GM23338 (cell line): ENCODE results near the gene SVOPL. TPM values are rescaled to one million over a fixed set of nuclear protein-coding genes. Genes with fewer than 3 reads are reported as not detected.

Source experiments
- ATAC-seq: fragments of 200-7000 bp; cut with Tn5 transposase; 3 replicates; pipeline ENCODE4 v1.9.1; 2020
- DNase-seq: peaks from one replicate; pipeline ENCODE4 v3.0.0-alpha.2; 2015; ENCODE audit warnings: low spot score
- H2AFZ ChIP-seq: fragments of 200-600 bp; sonication (generic); 2 replicates; pipeline ENCODE4 v1.8.0; 2016; ENCODE audit warnings: antibody characterized with exemption, mild to moderate bottlenecking, moderate library complexity
- H3F3A ChIP-seq: fragments of 200-600 bp; sonication (generic); replicated peaks from 2 replicates; pipeline ENCODE4 v1.8.0; 2017; ENCODE audit warnings: antibody characterized with exemption, mixed run types, low read depth
- H3K27ac ChIP-seq: fragments of 200-600 bp; sonication (generic); 2 replicates; pipeline ENCODE4 v1.6.1; 2016; ENCODE audit warnings: low read depth
- H3K27me3 ChIP-seq: fragments of 200-600 bp; sonication (generic); 2 replicates; pipeline ENCODE4 v1.8.0; 2016; ENCODE audit warnings: mild to moderate bottlenecking, mixed run types, moderate library complexity; ENCODE audit not compliant: insufficient read depth
- H3K36me3 ChIP-seq: fragments of 200-600 bp; sonication (generic); 2 replicates; pipeline ENCODE4 v1.8.0; 2016; ENCODE audit warnings: mild to moderate bottlenecking; ENCODE audit not compliant: insufficient read depth
- H3K4me1 ChIP-seq: fragments of 200-600 bp; sonication (generic); 2 replicates; pipeline ENCODE4 v1.8.0; 2016; ENCODE audit warnings: mild to moderate bottlenecking, moderate library complexity; ENCODE audit not compliant: insufficient read depth
- H3K4me2 ChIP-seq: fragments of 200-600 bp; sonication (generic); 2 replicates; pipeline ENCODE4 v1.7.1; 2017; ENCODE audit warnings: mixed run types
- H3K4me3 ChIP-seq: fragments of 200-600 bp; sonication (generic); 2 replicates; pipeline ENCODE4 v1.6.1; 2016; ENCODE audit warnings: mixed run types
- H3K79me2 ChIP-seq: fragments of 200-600 bp; sonication (generic); replicated peaks from 2 replicates; pipeline ENCODE4 v1.8.0; 2017; ENCODE audit warnings: mild to moderate bottlenecking; ENCODE audit not compliant: insufficient read depth
- H3K9me2 ChIP-seq: fragments of 200-600 bp; sonication (generic); 2 replicates; pipeline ENCODE4 v1.8.0; 2017; ENCODE audit not compliant: insufficient read depth
- H4K20me1 ChIP-seq: fragments of 200-600 bp; sonication (generic); replicated peaks from 2 replicates; pipeline ENCODE4 v1.8.0; 2017; ENCODE audit warnings: mild to moderate bottlenecking; ENCODE audit not compliant: insufficient read depth
- H3K27ac Mint-ChIP-seq: 2 replicates; pipeline ENCODE4 v1.8.0; 2020; ENCODE audit warnings: inconsistent platforms, mild to moderate bottlenecking, moderate library complexity, mixed read lengths
- H3K27me3 Mint-ChIP-seq: 3 replicates; pipeline ENCODE4 v1.8.0; 2022; ENCODE audit warnings: low read depth, mild to moderate bottlenecking, moderate library complexity, mixed read lengths, inconsistent platforms; ENCODE audit not compliant: insufficient read depth, poor library complexity
- H3K36me3 Mint-ChIP-seq: 3 replicates; pipeline ENCODE4 v1.8.0; 2021; ENCODE audit warnings: low read depth, mild to moderate bottlenecking, inconsistent platforms, moderate library complexity, mixed read lengths
- H3K4me1 Mint-ChIP-seq: 3 replicates; pipeline ENCODE4 v1.8.0; 2020; ENCODE audit warnings: mild to moderate bottlenecking, inconsistent platforms, mixed read lengths
- H3K4me3 Mint-ChIP-seq: 3 replicates; pipeline ENCODE4 v1.8.0; 2021; ENCODE audit warnings: moderate library complexity, mild to moderate bottlenecking, inconsistent platforms, mixed read lengths
- H3K9me3 Mint-ChIP-seq: 3 replicates; pipeline ENCODE4 v1.8.0; 2020; ENCODE audit warnings: moderate library complexity, mild to moderate bottlenecking, inconsistent platforms, mixed read lengths
- CREB1 ChIP-seq: fragments of 250-450 bp; sonication (Bioruptor Pico); IDR thresholded peaks from 2 replicates; pipeline ENCODE4 v1.5.0; 2020; ENCODE audit warnings: low read depth, mild to moderate bottlenecking, moderate library complexity
- EZH2 ChIP-seq: fragments of 200-600 bp; sonication (generic); IDR thresholded peaks from one replicate; pipeline ENCODE4 v1.8.0; 2017; ENCODE audit warnings: antibody characterized with exemption, mild to moderate bottlenecking, low read depth; ENCODE audit not compliant: unreplicated experiment
- EZH2phosphoT487 ChIP-seq: fragments of 200-600 bp; sonication (generic); IDR thresholded peaks from one replicate; pipeline ENCODE4 v1.8.1; 2018; ENCODE audit warnings: antibody characterized with exemption; ENCODE audit not compliant: unreplicated experiment
- JUNB ChIP-seq: IDR thresholded peaks from one replicate; pipeline ENCODE4 v1.6.1; 2016; ENCODE audit warnings: antibody characterized with exemption; ENCODE audit not compliant: unreplicated experiment
- NANOG ChIP-seq: IDR thresholded peaks from 2 replicates; pipeline ENCODE4 v1.6.1; 2016; ENCODE audit warnings: antibody characterized with exemption, borderline replicate concordance
- POLR2AphosphoS5 ChIP-seq: IDR thresholded peaks from 2 replicates; pipeline ENCODE4 v1.6.1; 2016; ENCODE audit warnings: antibody characterized with exemption, low read depth
- STAT1 ChIP-seq: IDR thresholded peaks from one replicate; pipeline ENCODE4 v1.6.1; 2016; ENCODE audit warnings: antibody characterized with exemption; ENCODE audit not compliant: unreplicated experiment
- ZNF114 ChIP-seq: fragments of 250-450 bp; sonication (Bioruptor Pico); IDR thresholded peaks from 2 replicates; pipeline ENCODE4 v1.5.0; 2020; ENCODE audit warnings: mild to moderate bottlenecking, moderate library complexity
- ZNF331 ChIP-seq: fragments of 250-450 bp; sonication (Bioruptor Pico); IDR thresholded peaks from 2 replicates; pipeline ENCODE4 v1.5.0; 2020; ENCODE audit warnings: low read depth, mild to moderate bottlenecking, moderate library complexity
- polyA plus RNA-seq: library from polyadenylated mRNA; unstranded; fragments of >200 nt; fragmentation: Nextera tagmentation; extraction: Ambion mirVana; gene quantifications from 2 replicates; pipeline ENCODE4 v1.2.1, GENCODE V29; 2016
- total RNA-seq: library from RNA; depleted of rRNA; stranded (reverse); fragments of >200 nt; shearing (Covaris generic); gene quantifications from 2 replicates; pipeline ENCODE4 v1.2.3, GENCODE V29; 2014
- TF ChIP-seq, protein P1 (sequence below): IDR thresholded peaks from 2 replicates; pipeline ENCODE4 v1.6.1; 2016; ENCODE audit warnings: antibody characterized with exemption
- TF ChIP-seq, protein P2 (sequence below): IDR thresholded peaks from one replicate; pipeline ENCODE4 v1.6.1; 2018; ENCODE audit warnings: antibody characterized with exemption; ENCODE audit not compliant: unreplicated experiment
- TF ChIP-seq, protein P3 (sequence below): fragments of 250-450 bp; sonication (Bioruptor Pico); IDR thresholded peaks from 2 replicates; pipeline ENCODE4 v1.5.0; 2020; ENCODE audit warnings: mild to moderate bottlenecking, moderate library complexity
- TF ChIP-seq, protein P4 (sequence below), 2 experiments: fragments of 200-600 bp in 1 of 2; sonication (generic) in 1 of 2; conservative IDR thresholded peaks; 2 replicates each; pipeline versions ENCODE4 v1.5.1 to v1.6.1; 2016 to 2017; ENCODE audit warnings: antibody characterized with exemption in 2 of 2, low read depth in 2 of 2, mild to moderate bottlenecking in 2 of 2, moderate library complexity in 1 of 2

The SVOPL gene
- total and polyA plus RNA-seq, 2 experiments from 2014 or later, result 1.4 to 2.1 TPM

DNA sequence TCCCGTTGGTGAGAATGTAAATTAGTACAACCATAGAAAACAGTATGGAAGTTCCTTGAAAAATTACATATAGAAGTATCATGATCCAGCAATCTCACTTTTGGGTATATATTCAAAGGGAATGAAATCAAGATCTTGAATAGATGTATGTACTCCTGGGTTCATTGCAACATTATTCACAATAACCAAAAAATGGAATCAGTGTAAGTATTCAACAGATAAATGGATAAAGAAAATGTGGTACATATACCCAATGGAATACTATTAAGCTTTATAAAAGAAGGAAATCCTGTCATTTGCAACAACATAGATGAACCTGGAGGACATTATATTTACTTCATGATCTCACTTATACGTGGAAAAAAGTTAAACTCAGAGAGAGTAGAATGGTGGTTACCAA is 154.3 kb downstream of the SVOPL start:
- no peaks in the 10 kb centered on the region for H3K9me3 Mint-ChIP-seq
- peaks cover 83% of the 10 kb centered on the region for H3K36me3 Mint-ChIP-seq
- Histone ChIP-seq H3K4me3 (no peak overlapping the region), H3K4me2 (no peak overlapping the region), H3K27me3 (no peaks in the 10 kb centered on the region), H3K9me2 (no peaks in the 10 kb centered on the region), H3K36me3 (peaks cover 52% of the 10 kb centered on the region), H3F3A (no peaks in the 10 kb centered on the region; the same call in 1 of the 2 replicates), H4K20me1 (0 out of 2 replicates have a peak, but pooled peaks cover 12% of the 10 kb centered on the region), H3K4me1 (no peaks in the 10 kb centered on the region), H3K79me2 (peaks cover 78% of the 10 kb centered on the region), H2AFZ (no peak overlapping the region), H3K27ac (no peak overlapping the region)
- H3K4me1 Mint-ChIP-seq, result no peaks in the 10 kb centered on the region; the same call in 1 of the 3 replicates
- no peak overlapping the region for H3K27ac Mint-ChIP-seq
- ATAC-seq, result no peak
- TF ChIP-seq, protein P1, sequence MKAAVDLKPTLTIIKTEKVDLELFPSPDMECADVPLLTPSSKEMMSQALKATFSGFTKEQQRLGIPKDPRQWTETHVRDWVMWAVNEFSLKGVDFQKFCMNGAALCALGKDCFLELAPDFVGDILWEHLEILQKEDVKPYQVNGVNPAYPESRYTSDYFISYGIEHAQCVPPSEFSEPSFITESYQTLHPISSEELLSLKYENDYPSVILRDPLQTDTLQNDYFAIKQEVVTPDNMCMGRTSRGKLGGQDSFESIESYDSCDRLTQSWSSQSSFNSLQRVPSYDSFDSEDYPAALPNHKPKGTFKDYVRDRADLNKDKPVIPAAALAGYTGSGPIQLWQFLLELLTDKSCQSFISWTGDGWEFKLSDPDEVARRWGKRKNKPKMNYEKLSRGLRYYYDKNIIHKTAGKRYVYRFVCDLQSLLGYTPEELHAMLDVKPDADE, result no peak
- no peak for TF ChIP-seq EZH2phosphoT487
- TF ChIP-seq, protein P2, sequence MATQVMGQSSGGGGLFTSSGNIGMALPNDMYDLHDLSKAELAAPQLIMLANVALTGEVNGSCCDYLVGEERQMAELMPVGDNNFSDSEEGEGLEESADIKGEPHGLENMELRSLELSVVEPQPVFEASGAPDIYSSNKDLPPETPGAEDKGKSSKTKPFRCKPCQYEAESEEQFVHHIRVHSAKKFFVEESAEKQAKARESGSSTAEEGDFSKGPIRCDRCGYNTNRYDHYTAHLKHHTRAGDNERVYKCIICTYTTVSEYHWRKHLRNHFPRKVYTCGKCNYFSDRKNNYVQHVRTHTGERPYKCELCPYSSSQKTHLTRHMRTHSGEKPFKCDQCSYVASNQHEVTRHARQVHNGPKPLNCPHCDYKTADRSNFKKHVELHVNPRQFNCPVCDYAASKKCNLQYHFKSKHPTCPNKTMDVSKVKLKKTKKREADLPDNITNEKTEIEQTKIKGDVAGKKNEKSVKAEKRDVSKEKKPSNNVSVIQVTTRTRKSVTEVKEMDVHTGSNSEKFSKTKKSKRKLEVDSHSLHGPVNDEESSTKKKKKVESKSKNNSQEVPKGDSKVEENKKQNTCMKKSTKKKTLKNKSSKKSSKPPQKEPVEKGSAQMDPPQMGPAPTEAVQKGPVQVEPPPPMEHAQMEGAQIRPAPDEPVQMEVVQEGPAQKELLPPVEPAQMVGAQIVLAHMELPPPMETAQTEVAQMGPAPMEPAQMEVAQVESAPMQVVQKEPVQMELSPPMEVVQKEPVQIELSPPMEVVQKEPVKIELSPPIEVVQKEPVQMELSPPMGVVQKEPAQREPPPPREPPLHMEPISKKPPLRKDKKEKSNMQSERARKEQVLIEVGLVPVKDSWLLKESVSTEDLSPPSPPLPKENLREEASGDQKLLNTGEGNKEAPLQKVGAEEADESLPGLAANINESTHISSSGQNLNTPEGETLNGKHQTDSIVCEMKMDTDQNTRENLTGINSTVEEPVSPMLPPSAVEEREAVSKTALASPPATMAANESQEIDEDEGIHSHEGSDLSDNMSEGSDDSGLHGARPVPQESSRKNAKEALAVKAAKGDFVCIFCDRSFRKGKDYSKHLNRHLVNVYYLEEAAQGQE, result no peak
- TF ChIP-seq, protein P3, sequence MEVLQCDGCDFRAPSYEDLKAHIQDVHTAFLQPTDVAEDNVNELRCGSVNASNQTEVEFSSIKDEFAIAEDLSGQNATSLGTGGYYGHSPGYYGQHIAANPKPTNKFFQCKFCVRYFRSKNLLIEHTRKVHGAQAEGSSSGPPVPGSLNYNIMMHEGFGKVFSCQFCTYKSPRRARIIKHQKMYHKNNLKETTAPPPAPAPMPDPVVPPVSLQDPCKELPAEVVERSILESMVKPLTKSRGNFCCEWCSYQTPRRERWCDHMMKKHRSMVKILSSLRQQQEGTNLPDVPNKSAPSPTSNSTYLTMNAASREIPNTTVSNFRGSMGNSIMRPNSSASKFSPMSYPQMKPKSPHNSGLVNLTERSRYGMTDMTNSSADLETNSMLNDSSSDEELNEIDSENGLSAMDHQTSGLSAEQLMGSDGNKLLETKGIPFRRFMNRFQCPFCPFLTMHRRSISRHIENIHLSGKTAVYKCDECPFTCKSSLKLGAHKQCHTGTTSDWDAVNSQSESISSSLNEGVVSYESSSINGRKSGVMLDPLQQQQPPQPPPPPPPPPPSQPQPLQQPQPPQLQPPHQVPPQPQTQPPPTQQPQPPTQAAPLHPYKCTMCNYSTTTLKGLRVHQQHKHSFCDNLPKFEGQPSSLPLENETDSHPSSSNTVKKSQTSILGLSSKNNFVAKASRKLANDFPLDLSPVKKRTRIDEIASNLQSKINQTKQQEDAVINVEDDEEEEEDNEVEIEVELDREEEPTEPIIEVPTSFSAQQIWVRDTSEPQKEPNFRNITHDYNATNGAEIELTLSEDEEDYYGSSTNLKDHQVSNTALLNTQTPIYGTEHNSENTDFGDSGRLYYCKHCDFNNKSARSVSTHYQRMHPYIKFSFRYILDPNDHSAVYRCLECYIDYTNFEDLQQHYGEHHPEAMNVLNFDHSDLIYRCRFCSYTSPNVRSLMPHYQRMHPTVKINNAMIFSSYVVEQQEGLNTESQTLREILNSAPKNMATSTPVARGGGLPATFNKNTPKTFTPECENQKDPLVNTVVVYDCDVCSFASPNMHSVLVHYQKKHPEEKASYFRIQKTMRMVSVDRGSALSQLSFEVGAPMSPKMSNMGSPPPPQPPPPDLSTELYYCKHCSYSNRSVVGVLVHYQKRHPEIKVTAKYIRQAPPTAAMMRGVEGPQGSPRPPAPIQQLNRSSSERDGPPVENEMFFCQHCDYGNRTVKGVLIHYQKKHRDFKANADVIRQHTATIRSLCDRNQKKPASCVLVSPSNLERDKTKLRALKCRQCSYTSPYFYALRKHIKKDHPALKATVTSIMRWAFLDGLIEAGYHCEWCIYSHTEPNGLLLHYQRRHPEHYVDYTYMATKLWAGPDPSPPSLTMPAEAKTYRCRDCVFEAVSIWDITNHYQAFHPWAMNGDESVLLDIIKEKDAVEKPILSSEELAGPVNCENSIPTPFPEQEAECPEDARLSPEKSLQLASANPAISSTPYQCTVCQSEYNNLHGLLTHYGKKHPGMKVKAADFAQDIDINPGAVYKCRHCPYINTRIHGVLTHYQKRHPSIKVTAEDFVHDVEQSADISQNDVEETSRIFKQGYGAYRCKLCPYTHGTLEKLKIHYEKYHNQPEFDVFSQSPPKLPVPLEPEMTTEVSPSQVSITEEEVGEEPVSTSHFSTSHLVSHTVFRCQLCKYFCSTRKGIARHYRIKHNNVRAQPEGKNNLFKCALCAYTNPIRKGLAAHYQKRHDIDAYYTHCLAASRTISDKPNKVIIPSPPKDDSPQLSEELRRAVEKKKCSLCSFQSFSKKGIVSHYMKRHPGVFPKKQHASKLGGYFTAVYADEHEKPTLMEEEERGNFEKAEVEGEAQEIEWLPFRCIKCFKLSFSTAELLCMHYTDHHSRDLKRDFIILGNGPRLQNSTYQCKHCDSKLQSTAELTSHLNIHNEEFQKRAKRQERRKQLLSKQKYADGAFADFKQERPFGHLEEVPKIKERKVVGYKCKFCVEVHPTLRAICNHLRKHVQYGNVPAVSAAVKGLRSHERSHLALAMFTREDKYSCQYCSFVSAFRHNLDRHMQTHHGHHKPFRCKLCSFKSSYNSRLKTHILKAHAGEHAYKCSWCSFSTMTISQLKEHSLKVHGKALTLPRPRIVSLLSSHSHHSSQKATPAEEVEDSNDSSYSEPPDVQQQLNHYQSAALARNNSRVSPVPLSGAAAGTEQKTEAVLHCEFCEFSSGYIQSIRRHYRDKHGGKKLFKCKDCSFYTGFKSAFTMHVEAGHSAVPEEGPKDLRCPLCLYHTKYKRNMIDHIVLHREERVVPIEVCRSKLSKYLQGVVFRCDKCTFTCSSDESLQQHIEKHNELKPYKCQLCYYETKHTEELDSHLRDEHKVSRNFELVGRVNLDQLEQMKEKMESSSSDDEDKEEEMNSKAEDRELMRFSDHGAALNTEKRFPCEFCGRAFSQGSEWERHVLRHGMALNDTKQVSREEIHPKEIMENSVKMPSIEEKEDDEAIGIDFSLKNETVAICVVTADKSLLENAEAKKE, result no peak
- no peak for TF ChIP-seq JUNB
- no peak for TF ChIP-seq ZNF114 (CRISPR knock-in tag)
- TF ChIP-seq STAT1, result no peak
- TF ChIP-seq, protein P4, sequence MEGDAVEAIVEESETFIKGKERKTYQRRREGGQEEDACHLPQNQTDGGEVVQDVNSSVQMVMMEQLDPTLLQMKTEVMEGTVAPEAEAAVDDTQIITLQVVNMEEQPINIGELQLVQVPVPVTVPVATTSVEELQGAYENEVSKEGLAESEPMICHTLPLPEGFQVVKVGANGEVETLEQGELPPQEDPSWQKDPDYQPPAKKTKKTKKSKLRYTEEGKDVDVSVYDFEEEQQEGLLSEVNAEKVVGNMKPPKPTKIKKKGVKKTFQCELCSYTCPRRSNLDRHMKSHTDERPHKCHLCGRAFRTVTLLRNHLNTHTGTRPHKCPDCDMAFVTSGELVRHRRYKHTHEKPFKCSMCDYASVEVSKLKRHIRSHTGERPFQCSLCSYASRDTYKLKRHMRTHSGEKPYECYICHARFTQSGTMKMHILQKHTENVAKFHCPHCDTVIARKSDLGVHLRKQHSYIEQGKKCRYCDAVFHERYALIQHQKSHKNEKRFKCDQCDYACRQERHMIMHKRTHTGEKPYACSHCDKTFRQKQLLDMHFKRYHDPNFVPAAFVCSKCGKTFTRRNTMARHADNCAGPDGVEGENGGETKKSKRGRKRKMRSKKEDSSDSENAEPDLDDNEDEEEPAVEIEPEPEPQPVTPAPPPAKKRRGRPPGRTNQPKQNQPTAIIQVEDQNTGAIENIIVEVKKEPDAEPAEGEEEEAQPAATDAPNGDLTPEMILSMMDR (conservative IDR thresholded peaks at IDR 0.05; ENCODE audit: low read depth in 2 of 2), result no peak
- TF ChIP-seq ZNF331 (CRISPR knock-in tag), result no peak
- no peak for TF ChIP-seq EZH2
- TF ChIP-seq NANOG, result no peak
- no peak for TF ChIP-seq POLR2AphosphoS5
- no peak for TF ChIP-seq CREB1 (CRISPR knock-in tag)
- H3K4me3 Mint-ChIP-seq, result no peak overlapping the region
- peaks cover 5% of the 10 kb centered on the region for H3K27me3 Mint-ChIP-seq
- no peak for DNase-seq
